Astrocyte (in vitro differentiated cells and primary cell): ENCODE results near the gene NEXMIF.

Source experiments
- CTCF ChIP-seq: IDR thresholded peaks from 2 replicates; pipeline ENCODE4 v1.5.1; 2011; ENCODE audit warnings: low read depth, mild to moderate bottlenecking, inconsistent platforms, low read length, moderate library complexity; ENCODE audit not compliant: insufficient read depth
- EZH2 ChIP-seq: IDR thresholded peaks from 2 replicates; pipeline ENCODE4 v1.6.1; 2012; ENCODE audit warnings: mild to moderate bottlenecking, low read length, inconsistent platforms; ENCODE audit not compliant: insufficient read depth

GRCh38 chrX:74814681-74815080 is 110.6 kb downstream of the NEXMIF start:
- TF ChIP-seq CTCF (no peak), EZH2 (no peak)
